ENCODE results near the gene AUH.
"Not testable (repeated sequence)": the region's sequence is repeated elsewhere in the genome, so short reads cannot be mapped to it uniquely, and the experiment has no call there.

AUH gene

DNA sequence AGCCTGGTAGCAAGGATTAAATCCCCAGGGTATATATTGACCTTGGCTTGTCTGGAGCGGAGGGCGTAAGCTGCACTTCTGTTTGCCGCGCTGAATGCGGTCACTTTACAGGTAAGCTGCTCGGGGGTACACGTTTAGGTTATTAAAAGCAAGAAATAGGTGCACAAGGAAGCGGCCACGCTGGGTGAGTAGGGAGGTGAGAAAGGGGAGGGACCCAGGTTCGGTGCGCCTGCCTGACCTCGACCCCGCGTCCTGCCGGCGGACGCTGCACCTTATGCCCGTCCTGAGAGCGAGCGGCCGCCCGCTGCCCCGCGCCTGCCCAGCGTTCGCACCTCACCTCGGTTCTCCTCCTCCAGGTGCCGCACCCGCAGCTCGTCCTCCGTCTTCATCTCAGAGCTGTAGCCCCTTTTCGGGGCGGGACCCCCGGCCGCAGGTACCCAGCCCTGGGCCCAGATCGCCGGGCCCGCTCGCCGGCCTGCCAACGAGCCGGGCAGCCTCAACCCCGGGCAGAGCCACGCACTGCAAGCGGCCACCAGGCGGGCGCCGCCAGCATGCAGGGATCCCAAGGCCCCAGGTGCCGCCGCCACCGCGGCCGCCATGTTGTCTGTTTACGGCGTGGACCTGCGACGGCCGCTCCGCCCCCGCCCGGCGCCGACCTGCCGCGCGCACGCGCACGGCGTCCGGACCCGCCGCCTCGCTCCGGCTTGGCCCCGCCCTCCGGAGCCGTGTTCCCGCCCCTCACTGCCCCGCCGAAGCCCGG is at the start of gene AUH:
TSS of gene AUH (minus strand) at position 628 of the 760 bp plus-strand sequence. CDS start at position 599, 29 bp downstream.
- DNase-seq, result peak; percentile 30 to 55

- no peak for DNase-seq
These were observed 49.5 kb upstream of the AUH start for GRCh38 chr9:91411096-91411771.

- no peak for DNase-seq
These were observed 48.4 kb upstream of the AUH start for GRCh38 chr9:91410161-91410560.

GRCh38 chr9:91408475-91408874 is 46.8 kb upstream of the AUH start:
- DNase-seq, result no peak

- no peak for DNase-seq
These were observed 46.0 kb upstream of the AUH start for GRCh38 chr9:91407580-91408318.

DNA sequence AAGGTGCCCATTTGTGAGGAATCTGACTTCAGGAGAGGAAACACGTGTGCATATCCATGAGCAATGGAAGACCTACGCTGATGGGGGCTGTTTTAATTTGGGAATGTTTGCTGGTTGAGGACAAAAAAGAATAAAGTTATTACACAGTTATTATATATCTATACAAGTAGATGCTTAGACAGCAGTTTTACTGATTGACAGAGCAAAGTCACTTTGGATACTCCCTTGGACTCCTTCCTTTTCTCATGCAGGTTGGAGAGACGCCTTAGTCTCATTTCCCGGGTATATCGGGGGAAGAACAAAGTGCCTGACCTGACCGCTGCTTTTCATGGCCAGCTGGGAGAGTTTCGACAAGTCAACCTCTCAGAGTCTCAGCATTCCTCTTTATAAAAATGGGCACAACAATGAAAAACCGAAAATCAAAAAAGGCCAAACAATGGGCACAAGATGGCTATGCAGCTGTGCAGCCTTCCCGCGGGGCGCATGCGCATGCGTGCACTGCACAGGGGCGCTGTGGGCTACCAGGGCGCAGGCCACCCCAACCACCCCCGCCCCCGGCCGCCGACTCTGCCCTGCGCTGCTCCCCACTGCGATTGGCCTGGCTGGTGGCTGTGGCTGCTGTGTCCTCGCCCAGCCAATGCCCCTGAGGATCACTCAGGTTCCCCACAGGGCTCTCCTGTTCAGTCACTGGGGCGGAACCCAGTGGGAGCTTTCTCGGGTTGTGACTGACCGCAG is 43.8 kb upstream of the AUH start:
- no peak for DNase-seq

DNA sequence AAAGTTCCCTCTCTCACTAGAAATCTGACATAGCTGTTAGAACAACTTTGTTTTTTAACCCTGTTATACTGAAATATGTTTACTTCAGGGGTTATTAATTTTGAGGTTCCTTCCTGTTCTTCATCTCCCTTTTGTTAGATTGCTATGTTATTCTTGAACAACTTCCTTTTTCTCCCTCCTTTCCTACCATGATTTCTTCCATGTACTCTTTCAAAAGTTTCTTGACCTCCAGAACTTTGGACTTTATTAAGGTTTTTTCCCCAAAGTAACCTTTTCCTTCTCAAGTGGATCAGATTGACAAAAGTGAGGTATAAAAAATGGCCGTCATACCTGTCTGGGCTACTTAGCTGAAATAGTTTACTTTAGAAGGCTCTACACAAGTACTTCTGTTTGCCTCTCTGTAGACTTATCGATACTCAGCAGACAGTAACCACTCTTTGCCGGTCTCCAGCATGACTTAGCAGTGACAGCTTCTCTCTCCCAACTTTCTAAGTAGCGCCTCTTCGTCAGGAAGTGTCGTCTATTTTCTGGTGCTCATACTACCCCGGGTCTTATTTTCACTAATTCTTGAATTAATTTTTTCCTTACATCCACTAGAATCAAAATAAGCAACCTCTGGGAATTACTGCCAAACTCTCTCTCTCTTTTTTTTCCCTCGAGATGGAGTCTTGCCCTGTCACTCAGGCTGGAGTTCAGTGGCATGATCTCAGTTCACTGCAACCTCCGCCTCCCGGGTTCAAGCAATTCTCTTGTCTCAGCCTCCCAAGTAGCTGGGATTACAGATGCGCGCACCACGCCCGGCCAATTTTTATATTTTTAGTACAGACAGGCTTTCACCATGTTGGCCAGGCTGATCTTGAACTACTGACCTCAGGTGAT is 42.2 kb upstream of the AUH start:
- DNase-seq, result no peak

GRCh38 chr9:91398926-91399325 is 37.2 kb upstream of the AUH start:
- no peak for DNase-seq

DNA sequence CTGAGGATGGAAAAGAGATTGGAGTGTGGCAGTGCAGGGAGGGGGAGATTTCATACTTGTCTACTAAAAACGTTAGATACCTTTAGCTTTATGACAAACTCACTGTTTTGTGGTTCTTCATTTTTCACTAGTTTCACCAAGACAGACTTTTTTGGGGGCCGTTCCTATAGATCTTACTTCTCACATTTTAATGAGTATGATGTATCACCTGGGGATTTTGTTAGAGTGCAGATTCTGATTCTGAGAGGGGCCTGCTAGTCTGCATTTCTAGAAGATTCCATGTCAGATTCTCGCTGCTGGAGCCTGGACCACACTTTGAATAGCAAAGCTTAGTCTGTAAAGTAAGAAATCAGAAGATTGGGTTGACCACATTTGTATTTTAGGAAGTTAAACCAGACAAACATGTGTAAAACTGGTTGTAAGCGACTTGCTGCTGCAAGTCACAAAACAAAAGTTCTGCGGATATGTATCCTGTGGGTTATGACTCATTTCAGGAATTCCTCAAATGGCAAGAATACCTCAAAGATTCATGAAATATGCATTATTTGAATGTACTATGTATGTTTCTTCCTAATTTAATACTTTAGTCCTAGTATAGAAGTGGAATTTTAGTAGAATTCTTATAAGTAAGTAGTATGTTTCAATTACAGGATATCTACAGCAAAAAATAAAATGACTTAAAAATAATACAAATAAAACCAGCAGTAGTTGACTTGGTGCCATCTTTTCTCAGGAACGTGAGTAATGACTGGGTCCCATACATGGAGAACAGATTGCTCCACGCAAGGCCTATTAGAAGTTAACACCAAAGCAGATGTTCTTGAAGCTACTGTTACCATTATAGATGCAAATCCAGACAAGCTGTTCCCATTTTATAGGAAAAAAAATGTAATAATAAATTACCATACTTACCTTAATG is 34.1 kb upstream of the AUH start:
- no peak for DNase-seq

GRCh38 chr9:91395106-91395552 is 33.4 kb upstream of the AUH start:
- no peak for DNase-seq

GRCh38 chr9:91393826-91394225 is 32.1 kb upstream of the AUH start:
- no peak for DNase-seq

- no peak for DNase-seq
These were observed 30.7 kb upstream of the AUH start for GRCh38 chr9:91392435-91392834.

DNA sequence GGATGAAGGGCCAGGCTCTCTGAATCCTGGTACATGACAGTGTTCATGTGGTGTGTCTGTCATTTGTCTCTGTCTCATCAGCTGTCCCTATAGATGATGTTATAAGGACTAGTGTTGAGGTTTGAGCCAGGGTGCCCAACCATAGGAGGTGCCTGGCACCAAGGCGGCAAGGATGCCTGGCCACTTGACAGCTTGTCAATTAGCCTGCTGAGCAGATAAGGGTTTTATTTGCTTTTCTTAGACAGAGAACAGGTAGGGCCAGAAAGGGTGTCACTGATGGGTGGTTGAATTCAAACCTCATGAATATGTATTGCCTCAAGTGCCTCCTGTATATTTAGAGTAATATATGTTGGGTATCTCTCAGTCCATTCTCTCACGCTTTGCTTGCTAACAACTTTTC is 30.1 kb upstream of the AUH start:
- no peak for DNase-seq

GRCh38 chr9:91391412-91391811 is 29.7 kb upstream of the AUH start:
- no peak for DNase-seq

GRCh38 chr9:91389686-91390085 is 28.0 kb upstream of the AUH start:
- DNase-seq, result not testable (repeated sequence)

- DNase-seq, result no peak
These were observed 25.0 kb upstream of the AUH start for GRCh38 chr9:91386765-91387164.

DNA sequence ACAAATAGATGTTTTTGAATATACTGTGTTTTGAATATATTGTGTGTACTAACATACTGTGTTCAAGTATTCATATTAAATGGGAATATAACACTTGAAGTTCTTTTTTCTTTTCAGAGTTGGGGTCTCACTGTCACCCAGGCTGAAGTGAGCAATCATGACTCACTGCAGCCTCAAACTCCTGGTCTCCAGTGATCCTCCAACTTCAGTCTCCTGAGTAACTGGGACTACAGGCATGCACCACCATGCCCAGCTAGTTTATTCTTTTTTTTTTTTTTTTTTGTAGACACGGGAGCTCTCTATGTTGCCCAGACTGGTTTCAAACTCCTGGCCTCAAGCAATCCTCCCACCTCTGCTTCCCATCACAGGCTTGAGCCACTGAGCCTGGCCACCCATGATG is 23.2 kb upstream of the AUH start:
- DNase-seq, result no peak

DNA sequence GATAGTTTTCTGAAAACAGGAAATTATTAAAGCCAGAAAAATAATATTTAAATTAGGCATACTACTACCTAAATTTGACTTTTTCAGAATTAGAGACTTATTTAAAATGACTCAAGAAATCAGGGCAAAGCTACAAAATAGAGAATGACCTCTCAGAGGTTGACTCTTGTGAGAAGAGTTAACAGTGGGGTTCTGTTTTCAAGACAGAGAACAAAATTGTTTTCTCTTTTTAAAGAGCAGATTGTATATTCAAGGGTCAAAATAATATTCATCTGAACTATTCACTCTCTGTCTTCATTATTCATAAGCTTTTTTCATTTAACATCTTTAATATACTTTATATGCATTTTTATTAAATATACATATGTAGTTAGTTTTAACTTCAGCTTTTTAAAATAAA is 21.9 kb upstream of the AUH start:
- DNase-seq, result no peak

DNA sequence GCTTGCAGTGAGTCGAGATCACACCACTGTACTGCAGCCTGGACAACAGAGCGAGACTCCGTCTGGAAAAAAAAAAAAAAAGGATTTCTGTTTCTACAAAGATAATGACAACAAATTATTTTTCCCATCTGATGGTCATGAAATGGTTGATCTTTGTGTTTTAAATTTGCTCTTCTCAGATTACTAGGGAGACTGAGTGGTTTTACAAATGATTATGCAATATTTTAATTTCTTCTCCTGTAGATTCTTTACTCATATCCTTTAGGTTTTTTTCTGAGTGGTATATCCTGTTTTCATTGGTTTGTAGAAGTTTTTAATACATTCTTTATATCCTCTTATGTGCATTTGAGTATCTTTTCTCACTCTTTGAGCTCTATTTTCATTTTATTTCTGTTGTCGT is 20.6 kb upstream of the AUH start:
- no peak for DNase-seq

DNA sequence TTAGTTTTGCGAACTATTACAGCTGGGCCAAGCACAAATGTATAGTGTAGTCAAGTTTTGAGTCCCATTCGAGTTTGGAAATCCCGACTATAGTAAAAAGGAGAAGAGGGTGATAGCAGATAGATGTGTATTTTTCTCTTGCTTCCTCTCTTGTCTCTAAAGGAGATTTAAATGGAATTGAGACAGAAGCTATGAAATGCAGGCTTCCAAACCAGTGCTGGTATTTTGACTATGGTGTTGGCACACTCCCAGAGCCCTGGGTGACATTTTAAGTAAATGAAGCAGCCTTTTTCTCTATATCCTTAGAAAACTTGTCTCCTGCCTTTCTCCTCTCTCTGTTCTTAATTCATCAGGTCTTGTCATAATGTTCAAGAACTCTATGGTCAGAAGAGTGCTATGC is 17.7 kb upstream of the AUH start:
- DNase-seq, result no peak

DNA sequence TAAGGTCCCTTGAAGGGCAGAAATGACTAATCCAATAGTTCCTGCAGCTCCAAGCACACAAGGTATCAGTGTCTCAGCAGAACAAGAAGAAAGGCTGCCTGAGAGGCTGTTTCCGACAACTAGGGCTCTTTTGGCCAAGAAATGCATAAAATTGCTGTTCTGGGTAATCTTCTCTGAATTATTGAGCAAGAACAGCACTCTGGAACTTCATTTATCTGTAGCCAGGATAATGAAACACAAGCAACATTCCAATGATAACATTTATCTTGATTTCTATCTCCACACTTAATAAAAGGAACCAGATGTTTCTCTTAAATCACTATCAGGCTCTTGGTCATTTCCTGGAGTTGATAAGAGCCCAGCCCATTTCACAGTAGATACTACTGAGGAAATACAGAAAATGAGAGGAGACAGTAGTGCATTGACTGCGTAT is 17.0 kb upstream of the AUH start:
- DNase-seq, result no peak

All from NCI-H187 (cell line).